NCI-H1436 (cell line): ENCODE measurements around the gene SLC2A13.

Source experiments
- DNase-seq: peaks from one replicate; lab custom pipeline; 2025; lab: John Stamatoyannopoulos, UW

SLC2A13 gene

GRCh38 chr12:39990122-39991101 lies 115.5 kb downstream of the SLC2A13 start:
- DNase-seq, result peak; percentile 0

DNA sequence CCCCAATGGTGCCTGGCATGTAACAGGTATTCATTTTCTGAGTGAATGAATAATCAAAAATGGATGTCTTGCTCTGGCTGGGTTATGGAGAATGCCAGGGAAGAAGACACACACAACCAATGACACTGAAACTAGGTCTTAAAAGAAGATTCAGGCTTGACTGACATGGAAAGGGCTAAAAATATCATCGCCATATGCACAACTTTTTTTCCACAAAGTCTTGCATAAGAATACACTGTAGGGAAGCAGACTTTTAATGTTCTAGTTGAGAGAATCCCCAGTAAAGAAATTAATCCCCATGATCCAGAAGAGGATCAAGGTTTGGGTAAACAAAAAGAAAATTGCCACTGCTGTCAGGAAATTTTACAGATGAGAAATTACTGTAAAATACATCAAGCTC lies 116.4 kb downstream of the SLC2A13 start:
- no peak for DNase-seq

DNA sequence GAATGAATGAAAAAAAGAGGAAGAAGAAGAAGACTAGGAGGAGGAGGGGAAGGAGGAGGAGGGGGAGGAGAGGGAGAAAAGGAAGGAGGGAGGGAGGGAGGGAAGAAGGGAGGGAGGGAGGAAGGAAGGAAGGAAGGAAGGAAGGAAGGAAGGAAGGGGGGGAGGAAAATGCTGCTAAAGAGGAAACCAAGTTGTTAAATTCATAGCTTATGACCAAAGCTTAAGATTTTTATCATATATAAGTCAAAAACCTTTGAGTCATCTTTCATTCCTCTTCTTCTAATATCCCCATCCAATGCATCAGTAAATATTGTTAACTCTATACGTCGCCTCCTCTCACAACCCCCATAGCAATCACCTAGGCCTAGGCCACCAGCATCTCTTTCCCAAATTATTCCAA lies 117.3 kb downstream of the SLC2A13 start:
- DNase-seq, result no peak

DNA sequence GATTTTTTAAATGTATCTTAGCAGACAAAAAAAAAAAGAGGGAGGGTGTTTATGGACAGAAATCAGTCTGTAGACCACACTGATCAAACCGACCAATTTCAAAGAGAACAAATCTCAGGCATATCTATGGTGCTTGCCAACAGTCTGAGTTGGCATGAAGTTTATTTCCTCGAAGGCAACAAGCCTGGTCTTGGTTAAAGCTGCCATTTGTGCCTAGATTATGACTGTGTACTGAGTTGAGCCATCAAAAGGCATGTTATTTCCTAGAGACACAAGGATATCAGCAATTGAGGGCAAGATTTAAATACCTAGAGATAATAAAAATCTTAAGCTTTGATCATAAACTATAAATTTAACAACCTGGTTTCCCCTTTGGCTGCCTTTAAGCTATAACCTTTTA lies 119.2 kb downstream of the SLC2A13 start:
- no peak for DNase-seq

DNA sequence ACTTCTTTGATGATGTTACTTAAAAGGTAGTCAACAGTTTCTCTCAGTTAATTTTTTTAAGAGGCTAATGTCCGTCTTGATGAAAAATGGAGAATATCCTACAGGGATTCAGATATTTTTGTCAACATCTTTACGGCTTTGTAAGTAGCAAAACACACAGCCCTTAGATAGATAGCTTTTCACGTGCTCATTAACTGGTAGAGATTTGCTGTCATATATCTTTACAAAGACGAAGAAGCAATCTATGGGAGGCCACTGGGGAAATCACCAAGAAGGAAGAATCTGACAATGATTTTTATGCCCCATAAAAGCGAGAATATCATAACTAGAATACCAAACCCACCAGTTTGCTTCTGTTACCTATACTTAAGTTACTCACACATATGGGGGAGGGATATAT lies 121.2 kb downstream of the SLC2A13 start:
- no peak for DNase-seq

GRCh38 chr12:39975374-39975918 lies 130.4 kb downstream of the SLC2A13 start:
- no peak for DNase-seq

GRCh38 chr12:39972119-39972518 lies 133.8 kb downstream of the SLC2A13 start:
- DNase-seq, result no peak

GRCh38 chr12:39971348-39971747 lies 134.5 kb downstream of the SLC2A13 start:
- no peak for DNase-seq

GRCh38 chr12:39966721-39967120 lies 139.2 kb downstream of the SLC2A13 start:
- no peak for DNase-seq

DNA sequence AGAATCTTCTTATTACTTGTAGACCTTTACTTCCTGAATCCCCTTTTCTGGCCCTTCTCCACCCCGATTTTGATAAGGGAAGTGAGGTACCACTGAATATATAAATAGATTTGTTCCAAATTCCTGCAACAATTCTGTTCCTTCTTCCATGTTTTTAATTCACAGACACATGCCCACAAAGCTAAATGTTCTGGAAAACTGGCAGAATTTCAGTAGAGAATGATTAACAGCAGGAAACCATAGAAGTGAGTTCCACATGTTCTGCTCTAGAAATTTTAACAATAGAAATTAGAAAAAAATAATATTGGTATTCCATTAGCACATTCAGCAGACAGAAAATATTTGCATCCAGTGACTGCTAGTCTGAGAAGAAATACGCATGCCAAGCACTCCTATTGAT lies 139.6 kb downstream of the SLC2A13 start:
- no peak for DNase-seq

DNA sequence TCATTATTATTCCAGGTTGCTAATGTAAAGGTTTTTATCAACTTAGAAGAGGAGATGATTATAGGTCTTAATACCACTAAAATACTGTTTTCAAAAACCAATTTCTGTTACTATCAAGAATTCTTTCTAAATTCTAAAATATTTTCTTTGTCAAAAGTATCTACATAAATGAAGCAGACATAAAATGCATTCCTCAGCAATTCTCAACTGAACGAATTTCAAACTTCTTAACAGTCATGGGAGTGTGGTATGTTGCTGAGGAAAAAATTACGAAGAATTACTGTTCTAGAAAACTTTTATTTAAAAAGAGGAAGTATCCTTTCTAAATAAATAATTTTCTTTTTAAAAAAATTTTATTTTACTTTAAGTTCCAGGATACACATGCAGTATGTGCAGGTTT lies 146.4 kb downstream of the SLC2A13 start:
- no peak for DNase-seq

DNA sequence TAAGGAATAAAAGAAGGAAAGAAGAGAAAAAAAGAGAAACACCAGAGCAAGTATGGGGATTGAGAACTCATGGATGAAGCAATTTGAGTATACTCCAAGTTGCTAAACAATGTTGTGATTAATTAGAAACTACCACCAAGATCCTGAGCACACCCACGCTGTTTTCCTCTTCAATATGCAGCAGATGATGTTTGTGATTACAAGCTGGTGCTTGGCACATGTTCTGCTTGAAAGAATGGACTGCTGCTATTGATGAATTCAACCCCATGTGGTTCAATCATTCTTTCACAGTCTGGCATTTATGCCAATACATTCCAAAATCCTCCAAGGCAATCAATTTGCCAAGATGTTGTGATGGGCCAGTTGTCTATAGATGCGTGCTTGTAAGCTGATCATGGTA lies 146.8 kb downstream of the SLC2A13 start:
- no peak for DNase-seq

GRCh38 chr12:39958377-39958776 lies 147.5 kb downstream of the SLC2A13 start:
- DNase-seq, result no peak

- no peak for DNase-seq
These were observed 149.2 kb downstream of the SLC2A13 start for GRCh38 chr12:39956725-39957124.

DNA sequence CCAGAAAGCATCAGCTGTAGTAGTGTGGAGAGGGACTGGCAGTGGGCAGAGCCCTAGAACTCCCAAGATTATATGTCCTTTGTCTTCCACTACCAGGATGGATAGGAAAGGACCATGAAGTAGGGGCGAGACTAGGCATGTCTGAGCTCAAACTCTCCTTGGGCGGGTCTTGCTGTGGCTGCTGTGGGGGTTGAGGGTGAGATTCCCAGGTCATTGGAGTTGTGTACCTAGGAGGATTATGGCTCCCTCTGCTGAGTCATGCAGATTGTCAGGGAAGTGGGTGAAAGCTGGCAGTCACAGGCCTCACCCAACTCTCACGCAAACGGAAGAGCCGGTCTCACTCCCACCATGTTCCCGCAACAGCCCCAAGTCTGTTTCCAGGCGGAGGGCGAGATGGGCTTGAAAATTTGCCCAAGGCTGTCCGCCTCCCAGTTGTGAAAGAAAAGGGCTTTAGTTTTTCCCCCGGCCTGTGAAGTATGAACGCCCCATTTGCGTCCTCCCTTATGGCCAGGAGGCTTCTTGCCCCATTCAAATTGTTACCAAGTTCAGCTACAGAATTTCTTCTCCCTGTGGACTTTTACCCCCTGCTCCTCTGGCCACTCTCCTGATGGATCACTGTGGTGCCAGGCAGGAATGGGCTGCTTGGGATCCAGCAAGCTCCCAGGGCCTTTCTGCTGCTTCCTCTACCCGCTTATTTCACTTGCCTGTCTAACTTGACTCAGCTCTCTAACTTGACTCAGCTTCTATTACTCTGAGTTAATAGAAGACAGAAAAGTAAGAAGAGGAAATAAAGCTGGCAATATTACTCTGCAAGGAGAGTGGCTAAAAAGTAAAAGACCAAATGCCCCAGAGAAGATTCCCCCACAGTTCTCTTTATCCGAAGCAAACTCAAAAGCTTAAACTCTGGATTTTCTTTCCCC lies 159.3 kb downstream of the SLC2A13 start:
- DNase-seq, result no peak

DNA sequence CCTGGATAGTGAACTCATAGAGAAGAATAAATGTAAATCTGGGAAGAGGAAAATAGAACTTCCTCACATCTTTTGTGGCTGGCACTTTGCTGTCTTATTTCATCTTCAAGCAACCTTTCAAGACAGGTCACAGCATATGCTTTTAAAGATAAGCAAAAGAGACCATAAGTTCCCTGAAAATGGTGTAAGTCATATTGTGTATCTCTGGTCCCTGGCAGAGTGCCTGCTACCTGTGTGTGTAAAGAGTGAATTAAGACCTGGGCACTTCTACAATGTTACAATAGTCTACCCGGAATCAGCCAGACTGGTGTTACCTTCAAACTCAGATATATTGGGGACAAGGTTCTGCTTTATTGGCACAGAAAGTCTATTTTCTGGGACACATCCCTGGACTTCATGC lies 168.8 kb downstream of the SLC2A13 start:
- no peak for DNase-seq

DNA sequence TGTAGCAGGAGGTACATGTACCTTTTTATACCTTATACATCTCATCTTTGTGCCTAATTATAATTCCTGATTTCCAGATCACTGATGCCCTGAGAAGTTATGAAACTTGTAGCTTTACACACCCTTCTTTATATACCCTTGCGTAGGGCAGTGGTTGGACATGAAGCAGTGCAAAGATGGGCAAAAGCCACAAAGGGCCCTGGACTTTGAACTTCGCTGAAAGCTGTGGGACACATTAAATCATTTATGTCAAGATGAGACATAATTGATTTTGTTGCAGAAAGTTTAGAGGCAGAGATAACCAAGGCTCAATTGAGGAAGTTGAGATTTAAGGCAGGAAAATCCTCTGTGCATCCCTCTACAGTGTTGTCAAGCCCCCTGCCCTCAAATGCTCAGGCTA lies 170.0 kb downstream of the SLC2A13 start:
- no peak for DNase-seq

- DNase-seq, result no peak
These were observed 170.6 kb downstream of the SLC2A13 start for GRCh38 chr12:39935275-39935674.

DNA sequence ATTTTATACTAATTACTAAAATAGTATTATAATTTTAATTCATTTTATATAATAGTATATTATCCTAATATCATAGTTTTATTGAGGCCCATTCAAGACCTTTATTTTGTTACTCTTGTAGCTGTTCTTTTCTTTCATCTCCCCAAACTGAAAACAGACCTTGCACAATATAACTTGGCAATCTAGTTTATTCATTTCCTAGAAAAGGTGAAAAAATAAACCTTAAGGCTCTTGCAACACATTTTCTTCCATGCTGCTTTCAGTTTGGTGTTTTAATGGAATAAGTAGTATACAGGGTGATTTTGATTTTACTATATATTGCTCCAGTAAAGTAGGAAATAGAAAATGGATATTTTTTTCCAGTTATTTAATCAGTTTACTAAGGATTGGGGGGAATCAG lies 174.0 kb downstream of the SLC2A13 start:
- DNase-seq, result no peak

DNA sequence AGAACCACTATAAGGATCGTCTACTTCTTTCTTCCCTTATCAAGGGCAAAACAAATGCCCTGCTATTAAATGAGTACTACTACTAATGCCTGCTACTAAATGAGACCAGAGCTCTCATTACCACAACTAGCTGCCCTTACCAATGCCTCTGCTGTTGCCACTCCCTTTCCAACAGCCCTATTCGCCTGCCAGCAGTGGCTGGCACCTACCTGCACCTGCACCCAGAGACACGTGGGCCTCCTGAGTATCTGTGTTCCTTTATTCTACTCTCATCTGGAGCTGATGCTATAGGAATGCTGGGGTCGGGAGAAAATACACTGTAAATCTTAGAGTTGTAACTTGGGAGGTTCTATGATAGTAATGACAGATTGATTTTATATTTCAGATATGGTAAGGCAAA lies 174.7 kb downstream of the SLC2A13 start:
- DNase-seq, result no peak

GRCh38 chr12:39930101-39930500 lies 175.8 kb downstream of the SLC2A13 start:
- DNase-seq, result no peak

GRCh38 chr12:39928181-39928899 lies 177.5 kb downstream of the SLC2A13 start:
- DNase-seq, result no peak
